A549 treated with AZD9567 at 1 μM for 4 hours (cell line): ENCODE measurements around the gene NADSYN1. TPM values are rescaled to one million over a fixed set of nuclear protein-coding genes. Genes with fewer than 3 reads are reported as not detected.

Experiments used
- total RNA-seq: library from RNA; stranded (reverse); fragments of 200-300 nt; extraction: Qiagen RNA extraction; gene quantifications from 5 replicates; pipeline ENCODE4 v1.2.3, GENCODE V29; 2022; ENCODE audit not compliant: insufficient read depth

NADSYN1 gene
- 49.8 to 54.3 TPM (median 51.6 TPM) in 5 replicates for total RNA-seq

GRCh38 chr11:71453037-71453917, at the start of gene NADSYN1:
Gene NADSYN1, plus strand, starts transcription at chr11:71453203. Its CDS starts 94 bp downstream, at chr11:71453297.

DNA sequence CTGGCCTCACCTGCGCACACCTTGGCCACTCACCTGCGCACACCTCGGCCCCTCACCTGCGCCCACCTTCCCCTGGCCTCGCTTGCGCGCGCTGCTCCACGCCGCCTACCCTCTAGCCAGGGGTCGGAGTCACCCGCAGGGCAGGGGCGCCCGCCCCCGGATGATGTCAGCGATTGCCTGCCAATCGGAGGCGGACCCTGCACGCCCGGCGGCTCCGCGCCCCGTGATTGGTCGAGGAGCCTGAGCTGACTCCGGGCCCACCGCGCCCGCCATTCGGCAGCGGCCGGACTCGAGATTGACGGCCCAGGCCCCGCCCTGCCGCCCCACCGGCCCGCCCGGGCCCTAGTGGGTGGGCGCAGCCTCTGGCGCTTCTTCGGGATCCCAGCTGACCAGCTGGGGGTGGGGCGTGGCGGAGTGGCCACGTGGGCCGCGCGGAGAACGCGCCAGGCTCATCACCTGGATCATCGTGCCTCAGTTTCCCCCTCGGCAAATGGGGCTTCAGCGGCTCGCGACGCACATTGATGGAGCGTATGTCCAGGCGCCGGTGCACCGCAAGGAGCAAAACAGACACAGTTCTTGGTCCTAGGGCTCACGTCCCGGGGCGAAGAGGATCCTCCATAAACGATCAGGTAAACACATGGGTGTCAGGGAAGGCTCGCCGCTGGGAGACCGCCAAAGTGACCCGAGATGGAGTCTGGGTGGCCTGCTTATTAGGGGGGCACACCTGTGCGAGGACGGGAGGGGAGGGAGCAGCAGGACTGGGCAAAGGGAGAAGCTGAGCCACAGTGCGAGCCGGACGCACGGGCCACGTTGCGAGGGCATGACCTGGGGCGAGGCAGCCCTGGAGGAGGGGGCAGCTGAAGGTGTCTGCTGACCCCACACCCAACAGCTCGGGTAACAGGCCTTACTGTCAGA, 4.5 kb upstream of the NADSYN1 start, which contains the start of gene DHCR7:
DHCR7 (minus strand) TSS at position 137 of the 915 bp plus-strand sequence. CDS start 3,441 bp downstream, outside the sequence.

DNA sequence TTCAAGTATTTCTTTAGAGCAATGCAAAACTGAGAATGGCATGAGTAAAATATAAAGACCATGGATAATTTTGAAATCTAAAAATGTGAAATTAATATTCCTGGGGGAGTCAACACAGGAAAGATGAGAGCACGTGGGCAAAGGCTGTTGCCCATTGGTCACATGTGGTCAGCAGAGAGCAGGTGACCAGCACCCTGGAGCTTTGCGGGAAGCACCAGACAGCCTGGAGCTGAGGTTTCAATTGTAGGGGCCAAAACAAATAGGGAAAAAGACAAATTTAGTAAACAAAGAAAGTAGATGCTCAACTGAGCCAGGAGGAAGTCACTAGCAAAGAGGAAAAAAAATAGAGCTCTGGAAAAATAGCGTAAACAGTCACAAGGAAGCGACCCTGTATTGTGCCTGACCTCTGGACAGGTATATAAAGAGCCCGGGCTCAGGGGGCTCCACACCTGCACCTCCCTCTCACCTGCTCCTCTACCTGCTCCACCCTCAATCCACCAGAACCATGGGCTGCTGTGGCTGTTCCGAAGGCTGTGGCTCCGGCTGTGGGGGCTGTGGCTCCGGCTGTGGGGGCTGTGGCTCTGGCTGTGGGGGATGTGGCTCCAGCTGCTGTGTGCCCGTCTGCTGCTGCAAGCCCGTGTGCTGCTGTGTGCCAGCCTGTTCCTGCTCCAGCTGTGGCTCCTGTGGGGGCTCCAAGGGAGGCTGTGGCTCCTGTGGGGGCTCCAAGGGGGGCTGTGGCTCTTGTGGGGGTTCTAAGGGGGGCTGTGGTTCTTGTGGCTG, 74.0 kb downstream of the NADSYN1 start, which contains the start of gene KRTAP5-7:
KRTAP5-7 (plus strand) TSS at position 472 of the 780 bp plus-strand sequence; CDS start at position 506, 34 bp downstream.

GRCh38 chr11:71537977-71538665, 85.1 kb downstream of the NADSYN1 start, which contains the start of gene KRTAP5-8:
Gene KRTAP5-8, plus strand, starts transcription at chr11:71538025. Its CDS starts 31 bp downstream, at chr11:71538056.

GRCh38 chr11:71548120-71548519, 95.1 kb downstream of the NADSYN1 start, which contains the start of gene KRTAP5-9:
Gene KRTAP5-9, plus strand, starts transcription at chr11:71548420. Its CDS starts 238 bp downstream, at chr11:71548658.

Other genes starting within 250 kb of the NADSYN1 start
- 5.7 to 11.1 TPM (median 7.2 TPM) in 5 replicates for gene SHANK2, start 200.6 kb upstream of the NADSYN1 start, total RNA-seq
- gene DHCR7, start 4.8 kb upstream of the NADSYN1 start, total RNA-seq: 37.5 to 52.8 TPM (median 50.6 TPM) in 5 replicates
- gene KRTAP5-7, start 74.1 kb downstream of the NADSYN1 start, total RNA-seq: not detected in 5 replicates
- gene KRTAP5-8, start 84.8 kb downstream of the NADSYN1 start, total RNA-seq: not detected in 5 replicates
- gene KRTAP5-9, start 95.2 kb downstream of the NADSYN1 start, total RNA-seq: 0.07 TPM in 1 of 5 replicates, not detected in the others
- not detected in 5 replicates for gene KRTAP5-10, start 112.4 kb downstream of the NADSYN1 start, total RNA-seq
- not detected in 5 replicates for gene KRTAP5-11, start 129.7 kb downstream of the NADSYN1 start, total RNA-seq